CD4-positive, alpha-beta T cell (primary cell): ENCODE results near the gene RBP4. TPM values are rescaled to one million over a fixed set of nuclear protein-coding genes. Genes with fewer than 3 reads are reported as not detected.

Source experiments
- ATAC-seq: fragments of 200-7000 bp; cut with Tn5 transposase; one replicate; pipeline ENCODE4 v1.10.0; 2022; ENCODE audit warnings: mild to moderate bottlenecking; ENCODE audit not compliant: poor library complexity
- CTCF ChIA-PET: fragments of 350-600 bp; sonication (Branson Sonifier 250); formaldehyde crosslinking; loops from one replicate; lab custom pipeline; 2021; ENCODE audit warnings: antibody characterized with exemption, inconsistent platforms; lab: Charles Lee
- POLR2A ChIA-PET: fragments of 350-600 bp; sonication (Branson Sonifier 250); formaldehyde crosslinking; loops from one replicate; lab custom pipeline; 2021; ENCODE audit warnings: antibody characterized with exemption, inconsistent platforms; lab: Charles Lee
- DNase-seq, 14 experiments: peaks; one replicate each; pipeline ENCODE4 v3.0.0-alpha.2; 2013 to 2020; ENCODE audit warnings: mixed read lengths in 2 of 14
- H3K27ac ChIP-seq, 2 donors: one replicate each; pipeline versions ENCODE4 v1.5.1 to v1.7.0; 2013; ENCODE audit warnings: low read length in 2 of 2, low read depth in 1 of 2, mild to moderate bottlenecking in 1 of 2
- H3K27me3 ChIP-seq, 2 experiments: 1 replicate in 1 of 2; 2 replicates in 1 of 2; pipeline versions ENCODE4 v1.6.1 to v1.7.0; 2013; ENCODE audit warnings: low read length in 2 of 2, control low read depth in 1 of 2, mild to moderate bottlenecking in 1 of 2, moderate library complexity in 1 of 2; ENCODE audit not compliant: insufficient read depth in 2 of 2, control insufficient read depth in 1 of 2
- H3K36me3 ChIP-seq: one replicate; pipeline ENCODE4 v1.6.1; 2013; ENCODE audit warnings: low read length, control low read depth; ENCODE audit not compliant: insufficient read depth
- H3K4me1 ChIP-seq: one replicate; pipeline ENCODE4 v1.6.1; 2013; ENCODE audit warnings: low read length, control low read depth; ENCODE audit not compliant: insufficient read depth
- H3K4me3 ChIP-seq: one replicate; pipeline ENCODE4 v1.5.1; 2013; ENCODE audit warnings: mild to moderate bottlenecking, low read length, moderate library complexity
- H3K9me3 ChIP-seq, 2 experiments: 1 replicate in 1 of 2; 2 replicates in 1 of 2; pipeline versions ENCODE4 v1.6.1 to v1.7.0; 2013; ENCODE audit warnings: low read length in 2 of 2, mild to moderate bottlenecking in 2 of 2, control low read depth in 1 of 2, moderate library complexity in 1 of 2; ENCODE audit not compliant: control insufficient read depth in 1 of 2, insufficient read depth in 1 of 2
- H3K27ac Mint-ChIP-seq: one replicate; pipeline ENCODE4 v1.8.0; 2020; ENCODE audit warnings: mixed read lengths
- H3K27me3 Mint-ChIP-seq: one replicate; pipeline ENCODE4 v1.8.0; 2021; ENCODE audit warnings: mixed read lengths
- H3K36me3 Mint-ChIP-seq: one replicate; pipeline ENCODE4 v1.8.0; 2021; ENCODE audit warnings: low read depth, mixed read lengths
- H3K4me1 Mint-ChIP-seq: one replicate; pipeline ENCODE4 v1.8.0; 2021; ENCODE audit warnings: low read depth, mixed read lengths
- H3K4me3 Mint-ChIP-seq: one replicate; pipeline ENCODE4 v1.8.0; 2020; ENCODE audit warnings: mild to moderate bottlenecking, mixed read lengths
- H3K9me3 Mint-ChIP-seq: one replicate; pipeline ENCODE4 v1.8.0; 2020; ENCODE audit warnings: mixed read lengths
- intact Hi-C, 2 experiments: fragments of 100-400 bp; cut with DNase I in 1 of 2; cut with micrococcal nuclease in 1 of 2; formaldehyde crosslinking; loops; one replicate each; pipeline versions ENCODE4 v1.15.1 to v1.9.0; 2023 to 2025; cut with DNase I, micrococcal nuclease
- total RNA-seq, 174 experiments: library from RNA in 2 of 174; stranded (reverse) in 2 of 174; gene quantifications; one replicate each; pipeline ENCODE4 v1.2.3 and lab custom pipeline; 2021 to 2026
- TF ChIP-seq, protein P1 (sequence below): fragments of 200-600 bp; IDR thresholded peaks from one replicate; pipeline ENCODE4 v1.8.0; 2022; ENCODE audit warnings: antibody characterized with exemption, mild to moderate bottlenecking

RBP4 gene
- total RNA-seq, 2 experiments from 2014 or later: not detected

DNA sequence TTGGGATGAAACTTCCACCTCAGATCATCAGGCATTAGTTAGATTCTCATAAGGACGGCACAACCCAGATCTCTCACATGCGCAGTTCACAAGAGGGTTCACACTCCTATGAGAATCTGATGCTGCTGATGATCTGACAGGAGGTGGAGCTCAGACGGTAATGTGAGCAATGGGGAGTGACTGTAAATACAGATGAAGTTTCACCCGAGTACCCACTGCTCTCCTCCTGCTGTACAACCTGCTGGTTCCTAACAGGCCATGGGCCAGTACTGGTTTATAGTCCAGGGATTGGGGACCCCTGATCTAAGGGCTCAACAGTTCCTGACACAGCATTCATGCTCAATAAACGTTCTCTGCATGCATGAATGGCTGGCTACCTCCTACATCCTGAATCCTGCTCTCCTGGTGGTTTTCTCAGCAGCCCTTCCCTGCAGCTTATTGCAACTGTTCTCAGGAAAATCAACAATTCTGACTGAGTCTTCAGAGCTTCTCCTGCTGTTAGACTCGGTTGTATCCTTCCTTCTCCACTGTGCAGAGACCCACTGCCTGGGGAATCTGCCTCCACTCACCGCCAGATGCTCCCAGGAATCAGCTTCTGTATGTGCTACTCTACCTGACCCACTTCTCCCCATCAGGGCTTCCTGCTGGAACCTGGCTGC lies 28.7 kb upstream of the RBP4 start:
- ATAC-seq: no peak

DNA sequence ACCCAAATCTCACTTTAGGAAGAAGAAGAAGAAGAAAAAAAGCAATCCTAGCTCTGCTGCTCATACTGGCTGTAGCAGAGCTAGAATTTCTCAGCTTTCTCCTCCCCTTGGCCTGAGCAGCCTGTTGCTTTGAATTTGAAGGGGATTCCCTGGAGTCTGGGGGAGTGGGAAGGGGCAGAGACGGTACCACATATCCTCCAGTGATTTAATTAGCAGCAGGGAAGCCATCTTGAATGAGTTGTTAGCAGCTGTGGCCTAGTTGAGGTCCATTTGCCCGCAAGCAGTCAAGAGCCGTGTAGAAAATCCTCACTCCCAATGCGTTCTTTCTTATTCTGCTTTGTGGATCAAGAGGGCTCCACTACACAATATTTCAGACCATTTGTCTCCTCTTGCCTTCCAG lies 27.8 kb upstream of the RBP4 start:
- peaks cover 41% of the 10 kb centered on the region for H3K27me3 Mint-ChIP-seq
- H3K4me3 ChIP-seq: no peak overlapping the region
- DNase-seq: no peak
- H3K9me3 Mint-ChIP-seq: no peaks in the 10 kb centered on the region
- no peaks in the 10 kb centered on the region for H3K4me1 ChIP-seq
- H3K27ac ChIP-seq: no peak overlapping the region
- H3K36me3 Mint-ChIP-seq: no peaks in the 10 kb centered on the region
- ChIA-PET POLR2A (no interaction called here), CTCF (no interaction called here)
- TF ChIP-seq, protein P1, sequence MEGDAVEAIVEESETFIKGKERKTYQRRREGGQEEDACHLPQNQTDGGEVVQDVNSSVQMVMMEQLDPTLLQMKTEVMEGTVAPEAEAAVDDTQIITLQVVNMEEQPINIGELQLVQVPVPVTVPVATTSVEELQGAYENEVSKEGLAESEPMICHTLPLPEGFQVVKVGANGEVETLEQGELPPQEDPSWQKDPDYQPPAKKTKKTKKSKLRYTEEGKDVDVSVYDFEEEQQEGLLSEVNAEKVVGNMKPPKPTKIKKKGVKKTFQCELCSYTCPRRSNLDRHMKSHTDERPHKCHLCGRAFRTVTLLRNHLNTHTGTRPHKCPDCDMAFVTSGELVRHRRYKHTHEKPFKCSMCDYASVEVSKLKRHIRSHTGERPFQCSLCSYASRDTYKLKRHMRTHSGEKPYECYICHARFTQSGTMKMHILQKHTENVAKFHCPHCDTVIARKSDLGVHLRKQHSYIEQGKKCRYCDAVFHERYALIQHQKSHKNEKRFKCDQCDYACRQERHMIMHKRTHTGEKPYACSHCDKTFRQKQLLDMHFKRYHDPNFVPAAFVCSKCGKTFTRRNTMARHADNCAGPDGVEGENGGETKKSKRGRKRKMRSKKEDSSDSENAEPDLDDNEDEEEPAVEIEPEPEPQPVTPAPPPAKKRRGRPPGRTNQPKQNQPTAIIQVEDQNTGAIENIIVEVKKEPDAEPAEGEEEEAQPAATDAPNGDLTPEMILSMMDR: no peak
- intact Hi-C loops: no loop called here
- peaks cover 0 to 4% of the 10 kb centered on the region in 2 experiments for H3K27me3 ChIP-seq
- H3K36me3 ChIP-seq: no peaks in the 10 kb centered on the region
- no peak for ATAC-seq
- no peak overlapping the region for H3K4me3 Mint-ChIP-seq
- H3K9me3 ChIP-seq: no peaks in the 10 kb centered on the region
- no peak overlapping the region for H3K27ac Mint-ChIP-seq
- no peaks in the 10 kb centered on the region for H3K4me1 Mint-ChIP-seq

More for the DNA sequence above, 28.7 kb upstream of the RBP4 start:
- peaks cover 0 to 4% of the 10 kb centered on the region in 2 experiments for H3K27me3 ChIP-seq
- intact Hi-C loops: no loop called here
- TF ChIP-seq, protein P1: no peak
- H3K4me1 ChIP-seq: no peaks in the 10 kb centered on the region
- peaks cover 44% of the 10 kb centered on the region for H3K27me3 Mint-ChIP-seq
- H3K36me3 ChIP-seq: no peaks in the 10 kb centered on the region
- H3K27ac Mint-ChIP-seq: no peak overlapping the region
- no peaks in the 10 kb centered on the region for H3K9me3 Mint-ChIP-seq
- no peak overlapping the region for H3K4me3 ChIP-seq
- H3K27ac ChIP-seq: no peak overlapping the region
- H3K9me3 ChIP-seq: no peaks in the 10 kb centered on the region
- no peak for DNase-seq
- ChIA-PET CTCF (no interaction called here), POLR2A (no interaction called here)
- H3K4me3 Mint-ChIP-seq: no peak overlapping the region
- H3K36me3 Mint-ChIP-seq: no peaks in the 10 kb centered on the region
- H3K4me1 Mint-ChIP-seq: no peaks in the 10 kb centered on the region

DNA sequence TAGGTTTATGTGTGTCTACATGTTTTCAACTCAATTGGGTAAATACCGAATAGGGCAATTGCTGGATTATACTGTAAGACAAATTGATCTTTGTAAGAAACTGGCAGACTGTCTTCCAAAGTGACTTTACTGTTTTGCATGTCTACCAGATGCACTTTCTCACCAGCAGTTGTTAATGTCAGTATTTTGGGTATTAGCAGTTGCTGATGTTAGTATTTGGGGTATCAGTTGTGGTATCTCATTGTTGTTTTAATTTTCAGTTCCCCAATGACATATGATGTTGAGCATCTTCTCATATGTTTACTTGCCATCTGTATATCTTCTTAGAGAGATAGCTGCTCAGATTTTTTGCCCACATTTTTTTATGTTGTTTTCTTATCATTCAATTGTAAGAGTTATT lies 21.9 kb upstream of the RBP4 start:
- Histone ChIP-seq H3K36me3 (no peaks in the 10 kb centered on the region), H3K27ac (no peak overlapping the region), H3K4me1 (no peaks in the 10 kb centered on the region), H3K4me3 (no peak overlapping the region), H3K9me3 (no peaks in the 10 kb centered on the region), H3K27me3 (peaks cover 0 to 4% of the 10 kb centered on the region in 2 experiments)
- Mint-ChIP-seq H3K9me3 (no peaks in the 10 kb centered on the region), H3K36me3 (no peaks in the 10 kb centered on the region), H3K27ac (no peak overlapping the region), H3K4me3 (no peak overlapping the region), H3K4me1 (no peaks in the 10 kb centered on the region), H3K27me3 (peaks cover 12% of the 10 kb centered on the region)
- intact Hi-C loops: no loop called here
- CTCF ChIA-PET: no interaction called here
- TF ChIP-seq, protein P1: no peak
- DNase-seq: no peak
- no peak for ATAC-seq
- POLR2A ChIA-PET: no interaction called here
